Skin epidermis (tissue), 12 donors: Measurements from ENCODE around the gene C9orf85.
"Not testable (repeated sequence)": the region's sequence is repeated elsewhere in the genome, so short reads cannot be mapped to it uniquely, and the experiment has no call there.

Experiments
- H3K27ac ChIP-seq, 21 experiments: fragments of 200-600 bp; sonication (generic) in 11 of 21; one replicate each; pipeline ENCODE4 v1.5.0; 2020; ENCODE audit warnings: mild to moderate bottlenecking in 3 of 21, inconsistent platforms in 2 of 21, moderate library complexity in 2 of 21
- H3K4me3 ChIP-seq, 7 experiments: fragments of 200-600 bp; sonication (generic) in 2 of 7; one replicate each; pipeline ENCODE4 v1.5.0; 2020; ENCODE audit warnings: inconsistent platforms in 2 of 7, mild to moderate bottlenecking in 2 of 7, moderate library complexity in 1 of 7

C9orf85 gene

DNA sequence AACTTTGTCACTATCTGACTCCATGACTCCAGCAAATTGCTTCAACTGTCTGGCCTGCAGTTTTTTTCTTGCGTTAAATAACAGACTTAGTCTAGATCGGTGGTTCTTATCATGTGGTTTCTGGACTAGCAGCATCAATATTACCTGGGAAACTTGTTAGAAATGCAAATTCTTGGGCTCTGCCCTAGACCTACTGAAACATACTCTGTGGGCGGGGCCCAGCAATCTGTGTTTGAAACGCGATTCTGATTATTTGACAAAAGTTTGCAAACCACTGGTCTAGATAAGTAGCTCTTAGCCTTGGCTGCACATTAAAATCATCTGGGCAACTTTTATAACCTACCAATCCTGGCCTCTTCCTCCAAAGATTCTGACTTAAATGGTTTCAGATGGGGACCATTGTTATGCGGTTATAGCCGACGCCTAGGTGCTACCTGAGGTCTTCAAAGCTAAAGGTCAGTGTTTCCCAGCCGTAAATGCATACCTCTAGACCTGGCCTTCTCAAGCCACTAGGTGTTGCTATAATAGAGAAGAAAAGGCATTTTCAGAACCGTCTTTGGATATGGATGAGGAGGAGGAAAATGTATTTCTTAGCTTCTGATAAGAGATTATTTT is 74.0 kb downstream of the C9orf85 start:
- Histone ChIP-seq H3K4me3 (no peak overlapping the region), H3K27ac (no peak overlapping the region)

- Histone ChIP-seq H3K4me3 (no peak overlapping the region), H3K27ac (no peak overlapping the region)
These were observed 75.5 kb downstream of the C9orf85 start for GRCh38 chr9:71986900-71987299.

DNA sequence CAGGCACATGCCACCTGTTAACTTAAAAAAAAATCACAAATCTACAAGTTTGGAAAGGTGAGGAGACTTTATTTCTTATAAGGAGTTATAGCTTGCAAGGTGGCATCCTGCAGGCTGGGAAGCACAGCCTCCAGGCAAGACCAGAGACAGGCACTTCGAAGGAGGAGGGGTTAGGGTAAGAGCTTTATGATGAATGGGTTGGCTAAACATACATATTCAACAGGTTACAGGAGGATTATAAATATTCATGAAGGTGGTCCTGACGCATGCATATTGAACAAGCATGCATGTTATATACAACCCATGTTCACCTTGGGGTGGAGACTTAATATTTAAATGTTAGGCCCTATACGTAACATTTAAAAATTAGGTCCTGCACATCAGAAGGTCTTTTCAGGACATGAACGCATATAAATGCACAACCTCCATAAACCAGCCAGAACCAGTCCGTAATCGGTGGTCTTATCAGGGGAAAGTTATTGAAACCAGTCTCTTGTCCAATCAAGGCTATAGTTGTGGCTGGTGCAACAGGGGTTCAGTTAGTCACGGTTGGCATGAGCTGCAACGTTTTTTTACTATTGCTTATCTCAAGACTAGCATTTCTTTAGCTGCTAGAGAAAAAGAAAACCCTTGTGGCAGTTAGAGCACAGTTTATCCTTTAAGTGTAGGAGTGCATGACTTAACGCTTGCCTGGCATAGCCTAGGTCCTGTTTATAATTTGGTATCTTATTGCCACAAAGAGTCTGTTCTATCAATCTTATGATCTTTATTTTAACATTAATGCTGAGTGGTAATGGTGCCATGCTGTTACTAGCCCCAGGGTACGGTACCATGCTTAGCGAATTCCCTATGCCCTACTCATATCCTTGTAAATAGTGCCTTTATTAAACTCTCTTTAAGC is 76.3 kb downstream of the C9orf85 start:
- Histone ChIP-seq H3K27ac (no peak overlapping the region), H3K4me3 (no peak overlapping the region)

GRCh38 chr9:71990466-71990865 is 79.0 kb downstream of the C9orf85 start:
- Histone ChIP-seq H3K4me3 (no peak overlapping the region), H3K27ac (no peak overlapping the region)

- no peak overlapping the region for H3K4me3 ChIP-seq
- H3K27ac ChIP-seq, result no peak overlapping the region
These were observed 94.0 kb downstream of the C9orf85 start for GRCh38 chr9:72005451-72005850.

- H3K27ac ChIP-seq, result no peak overlapping the region
These were observed 95.1 kb downstream of the C9orf85 start for GRCh38 chr9:72006501-72006900.

GRCh38 chr9:72007726-72008125 is 96.3 kb downstream of the C9orf85 start:
- H3K27ac ChIP-seq, H3K4me3 ChIP-seq: not testable (repeated sequence)

More at GRCh38 chr9:72006501-72006900, 95.1 kb downstream of the C9orf85 start:
- no peak overlapping the region for H3K4me3 ChIP-seq

DNA sequence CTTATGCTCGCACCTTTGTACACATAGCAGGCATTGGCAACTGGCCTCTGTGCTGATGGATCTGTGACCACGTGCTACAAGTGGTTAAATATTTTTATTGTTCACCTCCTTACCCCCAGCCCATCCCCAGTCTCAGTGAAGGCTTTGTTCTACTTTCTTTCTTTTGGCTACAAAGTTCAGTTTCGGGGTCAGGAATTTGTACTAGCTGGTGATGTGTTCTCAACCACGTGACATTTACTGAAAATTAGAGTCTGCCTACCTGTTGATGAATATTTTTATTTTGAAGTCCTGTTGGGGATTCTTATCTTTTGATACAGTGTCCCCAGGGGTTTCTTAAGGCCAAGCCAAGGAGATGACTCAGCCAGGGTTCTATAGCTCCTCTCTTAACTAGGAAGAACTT is 101.2 kb downstream of the C9orf85 start:
- Histone ChIP-seq H3K4me3 (no peak overlapping the region), H3K27ac (no peak overlapping the region)

GRCh38 chr9:72013292-72013760 is 101.9 kb downstream of the C9orf85 start:
- no peak overlapping the region for H3K4me3 ChIP-seq
- H3K27ac ChIP-seq, result no peak overlapping the region

DNA sequence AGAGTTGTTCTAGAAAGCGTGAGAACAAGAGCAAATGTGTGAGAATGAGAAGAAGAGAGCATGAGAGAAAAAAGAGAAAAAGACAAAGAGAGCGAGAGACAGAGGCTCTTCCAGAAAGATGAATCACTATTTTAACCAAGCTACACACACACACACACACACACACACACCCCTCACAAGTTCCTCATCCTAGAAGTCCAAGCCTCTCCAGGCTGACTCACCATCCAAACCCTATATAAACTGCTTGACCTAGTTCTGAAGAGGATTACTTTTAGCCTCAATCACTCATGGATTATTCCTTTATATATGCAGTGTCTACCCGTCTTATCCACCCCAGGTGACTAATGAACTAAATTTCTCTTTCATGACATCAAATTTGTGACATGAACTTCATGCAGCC is 111.4 kb downstream of the C9orf85 start:
- H3K4me3 ChIP-seq, result no peak overlapping the region
- no peak overlapping the region for H3K27ac ChIP-seq
